T follicular helper cell (primary cell): ENCODE results near the gene COA1.
"Not testable (repeated sequence)": the region's sequence is repeated elsewhere in the genome, so short reads cannot be mapped to it uniquely, and the experiment has no call there.

Source experiments
- DNase-seq: peaks from one replicate; pipeline ENCODE4 v3.0.0-alpha.2; 2020; ENCODE audit warnings: low read depth

COA1 gene

GRCh38 chr7:43727003-43727402 lies 2.3 kb downstream of the COA1 start:
- no peak for DNase-seq

DNA sequence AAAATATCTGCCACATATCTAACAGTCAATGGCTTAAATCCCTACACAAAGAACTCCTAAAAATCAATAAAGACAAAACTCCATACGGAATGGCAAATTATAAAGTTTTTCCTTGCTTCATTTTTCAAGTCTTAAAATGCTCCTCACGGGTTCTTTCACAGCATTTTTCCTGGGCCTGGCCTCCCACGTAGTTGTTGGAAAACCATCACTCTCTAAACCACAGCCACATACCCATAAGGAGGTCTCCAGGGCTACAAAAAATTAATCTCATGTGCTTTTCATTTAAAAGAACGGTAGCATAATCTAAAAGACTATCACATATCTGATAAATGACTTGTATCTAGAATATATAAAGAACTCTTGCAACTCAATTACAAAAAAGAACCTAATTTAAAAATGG lies 2.9 kb downstream of the COA1 start:
- no peak for DNase-seq

- no peak for DNase-seq
Measured at GRCh38 chr7:43725251-43725650, 4.1 kb downstream of the COA1 start.

DNA sequence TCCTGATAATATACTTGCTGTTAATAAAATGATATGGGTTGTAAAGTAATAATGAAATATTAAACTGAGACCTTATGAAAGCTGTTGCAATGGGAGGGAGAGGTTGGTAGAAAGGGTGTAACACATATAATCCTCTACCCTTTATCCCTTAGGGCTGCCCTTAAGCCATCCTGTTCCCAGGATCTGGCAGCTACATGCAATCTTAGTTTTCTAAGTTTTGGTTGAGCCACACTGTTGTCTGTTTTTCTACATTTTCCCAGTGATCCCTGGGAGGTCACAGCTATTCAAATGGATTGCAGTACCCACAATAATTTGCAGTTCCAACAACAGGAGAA lies 6.3 kb downstream of the COA1 start:
- DNase-seq, result no peak

- no peak for DNase-seq
Measured at GRCh38 chr7:43721193-43721806, 8.0 kb downstream of the COA1 start.

- DNase-seq, result no peak
Measured at GRCh38 chr7:43716598-43716997, 12.7 kb downstream of the COA1 start.

GRCh38 chr7:43715966-43716365 lies 13.4 kb downstream of the COA1 start:
- not testable (repeated sequence) for DNase-seq

GRCh38 chr7:43711503-43711902 lies 17.8 kb downstream of the COA1 start:
- no peak for DNase-seq

DNA sequence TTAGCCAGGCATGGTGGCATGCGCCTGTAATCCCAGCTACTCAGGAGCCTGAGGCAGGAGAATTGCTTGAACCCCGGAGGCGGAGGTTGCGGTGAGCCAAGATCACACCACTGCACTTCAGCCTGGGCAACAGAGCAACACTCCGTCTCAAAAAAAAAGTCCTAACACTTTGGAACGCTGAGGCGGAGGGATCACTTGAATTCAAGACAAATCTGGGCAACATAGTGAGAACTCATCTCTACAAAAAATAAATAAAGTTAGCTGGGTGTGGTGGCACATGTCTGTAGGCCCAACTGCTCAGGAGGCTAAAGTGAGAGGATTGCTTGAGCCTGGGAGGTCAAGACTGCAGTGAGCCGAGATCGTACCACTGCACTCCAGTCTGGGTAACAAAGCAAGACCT lies 21.3 kb downstream of the COA1 start:
- DNase-seq, result not testable (repeated sequence)

DNA sequence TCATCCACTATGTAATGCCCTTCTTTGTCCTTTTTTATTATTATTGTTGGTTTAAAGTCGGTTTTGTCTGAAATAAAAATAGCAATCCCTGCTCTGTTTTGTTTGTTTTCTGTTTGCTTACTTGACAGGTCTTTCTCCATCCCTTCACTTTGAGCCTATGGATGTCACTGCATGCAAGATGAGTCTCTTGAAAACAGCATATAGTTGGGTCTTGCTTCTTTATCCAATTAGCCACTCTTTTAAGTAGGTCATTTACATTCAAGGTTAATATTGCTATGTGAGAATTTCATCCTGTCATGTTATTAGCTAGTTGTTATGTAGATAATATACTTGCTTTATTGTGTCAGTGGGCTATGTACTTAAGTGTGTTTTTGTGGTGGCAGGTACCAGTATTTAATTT lies 25.8 kb downstream of the COA1 start:
- no peak for DNase-seq

GRCh38 chr7:43702974-43703373 lies 26.3 kb downstream of the COA1 start:
- DNase-seq, result no peak

- DNase-seq, result no peak
Measured at GRCh38 chr7:43701929-43702328, 27.4 kb downstream of the COA1 start.

- no peak for DNase-seq
Measured at GRCh38 chr7:43701500-43701854, 27.8 kb downstream of the COA1 start.

DNA sequence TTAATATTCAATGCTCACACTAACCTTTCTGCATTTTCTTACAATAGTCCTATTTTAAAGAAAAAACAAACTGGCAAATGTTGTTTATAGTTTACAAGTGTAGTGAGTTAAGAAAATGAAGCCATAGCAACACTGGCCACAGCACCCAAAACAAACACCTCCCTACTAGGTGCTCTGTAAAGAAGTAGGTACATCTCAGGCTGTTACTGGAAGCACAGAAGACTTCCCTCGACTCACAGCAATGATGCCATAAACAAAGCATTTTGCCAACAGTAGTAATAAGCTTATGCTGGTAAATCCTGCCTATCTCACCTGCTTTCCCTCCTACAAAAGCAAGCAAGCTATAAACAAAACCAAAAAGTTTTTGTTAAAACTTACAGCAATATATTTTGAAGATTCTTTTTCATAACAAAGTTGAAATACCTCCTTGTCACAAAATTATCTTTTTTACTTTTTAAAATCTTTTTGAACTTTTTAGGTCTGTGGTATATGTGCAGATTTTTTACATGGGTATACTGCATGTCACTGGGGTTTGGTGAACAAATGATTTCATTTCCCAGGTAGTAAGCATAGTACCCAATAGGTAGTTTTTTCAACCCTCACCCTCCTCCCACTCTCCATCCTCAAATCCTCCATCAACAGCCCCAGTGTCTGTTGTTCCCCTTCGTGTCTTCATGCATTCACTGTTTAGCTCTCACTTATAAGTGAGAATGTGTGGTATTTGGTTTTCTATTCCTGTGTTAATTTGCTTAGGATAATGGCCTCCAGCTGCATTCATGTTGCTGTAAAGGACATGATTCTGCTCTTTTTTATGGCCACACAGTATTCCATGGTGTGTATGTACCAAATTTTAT lies 28.4 kb downstream of the COA1 start:
- DNase-seq, result no peak

GRCh38 chr7:43700059-43700501 lies 29.2 kb downstream of the COA1 start:
- DNase-seq, result no peak

GRCh38 chr7:43698460-43699255 lies 30.7 kb downstream of the COA1 start:
- DNase-seq, result no peak

- DNase-seq, result no peak
Measured at GRCh38 chr7:43697690-43698089, 31.6 kb downstream of the COA1 start.

- no peak for DNase-seq
Measured at GRCh38 chr7:43695365-43695764, 34.0 kb downstream of the COA1 start.

GRCh38 chr7:43694399-43694748 lies 34.9 kb downstream of the COA1 start:
- DNase-seq, result no peak

GRCh38 chr7:43693687-43694398 lies 35.5 kb downstream of the COA1 start:
- DNase-seq, result no peak

DNA sequence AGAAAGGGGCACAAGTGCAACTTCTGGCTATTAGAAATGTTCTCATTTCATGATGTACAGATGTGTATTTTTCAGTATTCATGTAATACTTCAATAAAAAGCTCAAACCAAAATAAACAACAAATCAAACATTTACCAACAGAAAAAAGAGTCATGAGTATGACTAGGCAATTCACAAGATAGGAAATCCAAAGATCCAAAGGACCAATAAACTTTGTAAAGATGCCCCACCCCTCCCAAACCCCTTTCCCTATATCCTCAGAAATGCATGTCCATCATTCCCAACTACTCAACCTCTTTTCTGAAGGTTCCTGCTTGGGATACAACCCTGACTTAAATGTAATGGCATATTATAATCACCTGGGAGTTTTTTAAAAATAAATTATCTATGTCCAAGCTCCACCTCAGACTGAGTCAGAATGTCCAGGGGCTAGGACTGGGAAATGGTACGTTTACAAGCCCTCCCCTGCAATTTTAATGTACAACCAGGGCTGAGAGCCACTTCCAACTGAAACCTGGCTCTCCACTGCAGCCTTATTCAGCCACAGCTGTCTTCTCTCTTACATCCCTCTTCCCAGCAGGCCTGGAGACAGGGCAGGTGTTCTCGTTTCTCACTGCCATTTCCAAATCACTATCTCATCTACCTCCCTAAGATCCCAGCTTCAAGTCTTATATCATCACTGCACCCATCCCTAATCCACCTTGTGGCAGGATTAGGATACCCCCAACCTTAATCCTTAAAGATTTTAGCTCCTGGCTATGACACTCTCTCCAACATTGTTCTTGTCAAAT lies 36.5 kb downstream of the COA1 start:
- no peak for DNase-seq

DNA sequence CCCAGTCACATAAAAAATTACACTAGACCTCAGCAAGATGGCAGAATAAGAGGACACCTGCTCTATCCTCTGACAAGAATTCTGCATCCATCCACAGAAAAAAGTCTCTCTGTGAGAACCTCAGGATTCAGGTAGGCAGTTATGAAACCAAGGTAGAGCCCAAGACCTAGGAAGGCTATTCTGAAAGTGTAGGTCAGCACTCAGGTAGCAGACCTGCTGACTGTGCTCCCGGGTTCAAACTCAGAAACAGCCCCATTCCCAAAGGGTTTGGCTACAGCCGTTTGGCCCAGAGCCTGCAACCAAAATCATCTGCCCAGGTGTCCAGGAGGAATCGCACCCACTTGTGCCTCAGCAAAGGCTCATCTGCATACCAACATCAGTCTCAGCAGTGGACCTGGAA lies 37.7 kb downstream of the COA1 start:
- DNase-seq, result no peak
